ENCODE data around the gene MYH1.

Gene MYH1

DNA sequence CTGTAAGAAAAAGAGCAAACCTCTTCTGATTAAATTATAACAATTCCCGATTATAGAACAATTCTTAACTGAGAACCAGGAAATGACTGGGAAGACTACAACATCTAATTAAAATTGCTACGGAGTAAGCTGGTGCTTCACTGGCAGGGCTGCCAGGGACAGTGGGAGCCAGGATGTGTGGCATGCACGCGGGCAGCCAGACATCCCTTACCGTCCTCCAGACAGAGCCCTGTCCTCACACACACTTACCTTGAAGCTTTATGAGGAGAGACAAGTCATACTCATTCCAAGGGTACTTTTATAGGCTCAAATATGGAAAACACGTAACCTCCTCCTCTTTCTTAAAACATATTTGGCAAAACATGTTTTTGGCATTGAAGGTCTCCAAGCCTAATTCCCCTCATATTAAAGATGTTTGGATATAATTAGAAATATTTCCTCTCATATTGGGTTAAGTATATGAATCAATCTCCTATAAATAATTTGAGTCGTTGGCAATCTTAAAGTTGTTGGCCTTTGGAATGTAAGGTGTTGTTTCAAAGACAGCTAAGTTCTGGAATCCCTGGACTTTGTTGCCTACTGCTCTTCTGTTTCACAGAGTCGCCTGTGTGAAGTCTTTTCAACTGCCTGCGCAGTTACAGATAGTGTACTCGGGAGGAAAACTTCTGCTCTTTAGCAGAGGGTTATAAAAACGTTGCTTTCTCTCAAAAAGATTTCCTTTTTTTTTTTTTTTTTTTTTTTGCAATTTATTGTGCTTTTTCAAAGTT, at the start of gene MYH1:
Gene MYH1, minus strand, starts transcription at position 272 of the 767 bp plus-strand sequence. CDS start 1,900 bp downstream, outside the sequence.
- Histone ChIP-seq H3K9me3 (ENCODE audit: insufficient read depth, low read depth, low read length) (no peaks in the 10 kb centered on the region), H3K4me2 (ENCODE audit: low read depth, low read length, poor library complexity, severe bottlenecking) (no peak within 1 kb of the TSS), H3F3A (ENCODE audit: low read depth) (no peaks in the 10 kb centered on the region), H3K9me2 (replicated peaks; ENCODE audit: low read depth, low read length) (no peaks in the 10 kb centered on the region), H3K36me3 (ENCODE audit: insufficient read depth, low read length) (no peaks in the 10 kb centered on the region), H3K9ac (ENCODE audit: low read depth, low read length, poor library complexity, severe bottlenecking) (no peak within 1 kb of the TSS), H3K4me3 (ENCODE audit: low read length, poor library complexity, severe bottlenecking) (no peak within 1 kb of the TSS), H2AFZ (ENCODE audit: low read length) (no peak within 1 kb of the TSS), H4K20me1 (ENCODE audit: insufficient read depth, low read length, poor library complexity, severe bottlenecking) (no peaks in the 10 kb centered on the region), H3K4me1 (ENCODE audit: insufficient read depth, low read length, poor library complexity, severe bottlenecking) (no peaks in the 10 kb centered on the region), H3K27me3 (ENCODE audit: insufficient read depth, low read length, poor library complexity, severe bottlenecking) (no peaks in the 10 kb centered on the region), H3K79me2 (ENCODE audit: insufficient read depth, low read length) (no peaks in the 10 kb centered on the region)
- TF ChIP-seq EZH2phosphoT487 (IDR thresholded peaks at IDR 0.05; ENCODE audit: borderline replicate concordance): no peak
- TF ChIP-seq, protein P1, sequence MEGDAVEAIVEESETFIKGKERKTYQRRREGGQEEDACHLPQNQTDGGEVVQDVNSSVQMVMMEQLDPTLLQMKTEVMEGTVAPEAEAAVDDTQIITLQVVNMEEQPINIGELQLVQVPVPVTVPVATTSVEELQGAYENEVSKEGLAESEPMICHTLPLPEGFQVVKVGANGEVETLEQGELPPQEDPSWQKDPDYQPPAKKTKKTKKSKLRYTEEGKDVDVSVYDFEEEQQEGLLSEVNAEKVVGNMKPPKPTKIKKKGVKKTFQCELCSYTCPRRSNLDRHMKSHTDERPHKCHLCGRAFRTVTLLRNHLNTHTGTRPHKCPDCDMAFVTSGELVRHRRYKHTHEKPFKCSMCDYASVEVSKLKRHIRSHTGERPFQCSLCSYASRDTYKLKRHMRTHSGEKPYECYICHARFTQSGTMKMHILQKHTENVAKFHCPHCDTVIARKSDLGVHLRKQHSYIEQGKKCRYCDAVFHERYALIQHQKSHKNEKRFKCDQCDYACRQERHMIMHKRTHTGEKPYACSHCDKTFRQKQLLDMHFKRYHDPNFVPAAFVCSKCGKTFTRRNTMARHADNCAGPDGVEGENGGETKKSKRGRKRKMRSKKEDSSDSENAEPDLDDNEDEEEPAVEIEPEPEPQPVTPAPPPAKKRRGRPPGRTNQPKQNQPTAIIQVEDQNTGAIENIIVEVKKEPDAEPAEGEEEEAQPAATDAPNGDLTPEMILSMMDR (conservative IDR thresholded peaks at IDR 0.05; ENCODE audit: low read length): no peak

DNA sequence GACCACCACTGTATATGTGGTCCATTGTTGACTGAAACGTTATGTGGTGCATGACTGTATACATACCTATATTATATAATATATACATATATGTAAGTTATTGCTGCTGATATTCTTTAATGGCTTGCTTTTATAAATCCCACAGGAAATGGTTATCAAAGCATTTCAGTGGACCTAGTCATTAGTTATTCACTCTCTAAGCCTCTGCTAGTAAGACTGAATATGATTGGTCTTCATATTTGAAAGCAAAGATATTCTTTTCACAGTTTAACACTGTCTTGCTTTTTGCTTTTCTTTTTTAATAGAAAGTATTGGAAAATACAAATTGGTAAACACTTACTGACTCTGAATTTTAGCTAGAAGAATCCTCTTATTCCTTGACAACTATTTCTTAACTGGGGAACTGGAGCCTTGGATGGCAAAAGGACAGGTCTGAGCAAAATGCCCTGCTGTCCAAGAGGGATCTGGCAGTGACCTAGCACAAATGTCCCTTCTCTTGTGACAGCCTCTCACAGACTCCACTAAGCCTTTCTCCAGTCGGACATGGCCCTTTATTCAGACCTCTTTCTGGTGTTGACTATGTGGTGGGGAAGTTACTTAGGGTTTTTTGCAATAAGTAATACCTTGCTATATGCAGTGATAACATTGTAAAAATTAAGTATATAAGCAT, 45.8 kb upstream of the MYH1 start:
- Histone ChIP-seq H3K36me3 (ENCODE audit: insufficient read depth, low read length) (no peaks in the 10 kb centered on the region), H3K9me2 (replicated peaks; ENCODE audit: low read depth, low read length) (no peaks in the 10 kb centered on the region), H3K9me3 (ENCODE audit: insufficient read depth, low read depth, low read length) (no peaks in the 10 kb centered on the region), H3K4me3 (ENCODE audit: low read length, poor library complexity, severe bottlenecking) (no peak overlapping the region), H3K27me3 (ENCODE audit: insufficient read depth, low read length, poor library complexity, severe bottlenecking) (peaks cover 7% of the 10 kb centered on the region), H3K79me2 (ENCODE audit: insufficient read depth, low read length) (no peaks in the 10 kb centered on the region), H4K20me1 (ENCODE audit: insufficient read depth, low read length, poor library complexity, severe bottlenecking) (no peaks in the 10 kb centered on the region), H3K4me1 (ENCODE audit: insufficient read depth, low read length, poor library complexity, severe bottlenecking) (no peaks in the 10 kb centered on the region), H3K9ac (ENCODE audit: low read depth, low read length, poor library complexity, severe bottlenecking) (no peak overlapping the region), H3K4me2 (ENCODE audit: low read depth, low read length, poor library complexity, severe bottlenecking) (no peak overlapping the region), H3F3A (ENCODE audit: low read depth) (no peaks in the 10 kb centered on the region), H2AFZ (ENCODE audit: low read length) (no peak overlapping the region)
- no peak for TF ChIP-seq EZH2phosphoT487 (IDR thresholded peaks at IDR 0.05; ENCODE audit: borderline replicate concordance)
- TF ChIP-seq, protein P1 (conservative IDR thresholded peaks at IDR 0.05; ENCODE audit: low read length): no peak

DNA sequence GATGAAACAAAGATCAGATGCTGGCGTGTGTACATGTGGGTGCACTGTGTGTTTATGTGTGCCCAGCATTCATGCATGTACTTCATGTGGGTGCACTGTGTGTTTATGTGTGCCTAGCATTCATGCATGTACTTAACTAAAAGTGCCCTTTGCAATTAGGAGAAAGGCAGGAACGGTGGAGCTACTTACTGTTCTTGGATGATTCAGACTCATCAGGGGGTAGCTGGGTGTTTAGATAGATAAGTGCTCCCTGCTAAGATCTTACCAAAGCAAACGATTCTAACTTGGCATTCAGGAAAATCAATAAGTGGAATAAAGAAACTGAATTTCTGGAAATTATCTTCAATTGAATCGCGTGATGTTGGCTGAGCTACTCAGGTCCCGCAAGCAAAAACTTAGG, 39.7 kb upstream of the MYH1 start:
- no peak overlapping the region for H3K9ac ChIP-seq (ENCODE audit: low read depth, low read length, poor library complexity, severe bottlenecking)
- TF ChIP-seq EZH2phosphoT487 (IDR thresholded peaks at IDR 0.05; ENCODE audit: borderline replicate concordance): no peak
- TF ChIP-seq, protein P1 (conservative IDR thresholded peaks at IDR 0.05; ENCODE audit: low read length): no peak

More for the DNA sequence above, 39.7 kb upstream of the MYH1 start:
- Histone ChIP-seq H3K9me3 (ENCODE audit: insufficient read depth, low read depth, low read length) (no peaks in the 10 kb centered on the region), H3K79me2 (ENCODE audit: insufficient read depth, low read length) (no peaks in the 10 kb centered on the region), H3K4me1 (ENCODE audit: insufficient read depth, low read length, poor library complexity, severe bottlenecking) (no peaks in the 10 kb centered on the region), H3K4me3 (ENCODE audit: low read length, poor library complexity, severe bottlenecking) (no peak overlapping the region), H3K9me2 (replicated peaks; ENCODE audit: low read depth, low read length) (no peaks in the 10 kb centered on the region), H3K36me3 (ENCODE audit: insufficient read depth, low read length) (no peaks in the 10 kb centered on the region), H2AFZ (ENCODE audit: low read length) (no peak overlapping the region), H3K27me3 (ENCODE audit: insufficient read depth, low read length, poor library complexity, severe bottlenecking) (no peaks in the 10 kb centered on the region), H4K20me1 (ENCODE audit: insufficient read depth, low read length, poor library complexity, severe bottlenecking) (no peaks in the 10 kb centered on the region), H3K4me2 (ENCODE audit: low read depth, low read length, poor library complexity, severe bottlenecking) (no peak overlapping the region), H3F3A (ENCODE audit: low read depth) (no peaks in the 10 kb centered on the region)

Data from Loucy (cell line).